Activated gamma-delta T cell (primary cell): ENCODE measurements around the gene MYCL.
"Not testable (repeated sequence)": the region's sequence is repeated elsewhere in the genome, so short reads cannot be mapped to it uniquely, and the experiment has no call there.

Experiments used
- DNase-seq: peaks from one replicate; lab custom pipeline; 2025; lab: John Stamatoyannopoulos, UW

The MYCL gene

DNA sequence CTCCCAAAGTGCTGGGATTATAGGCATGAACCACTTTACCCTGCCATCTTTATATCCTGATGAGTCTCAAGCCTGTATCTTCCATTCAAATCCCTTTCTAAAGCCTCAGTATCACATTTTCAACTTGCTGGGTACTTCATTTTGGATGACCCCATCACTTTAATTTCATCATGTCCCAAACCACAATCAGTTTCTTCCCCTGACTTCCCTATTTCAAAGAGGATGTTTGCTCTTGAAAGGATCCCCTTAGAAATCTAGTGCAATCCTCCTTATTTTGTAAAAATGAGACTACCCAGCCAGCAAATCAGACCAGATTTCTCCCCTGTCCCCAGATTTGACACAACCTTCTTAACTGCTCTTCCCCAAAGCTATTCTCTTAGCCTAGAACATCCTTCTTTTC lies 11.4 kb downstream of the MYCL start:
- DNase-seq: no peak

DNA sequence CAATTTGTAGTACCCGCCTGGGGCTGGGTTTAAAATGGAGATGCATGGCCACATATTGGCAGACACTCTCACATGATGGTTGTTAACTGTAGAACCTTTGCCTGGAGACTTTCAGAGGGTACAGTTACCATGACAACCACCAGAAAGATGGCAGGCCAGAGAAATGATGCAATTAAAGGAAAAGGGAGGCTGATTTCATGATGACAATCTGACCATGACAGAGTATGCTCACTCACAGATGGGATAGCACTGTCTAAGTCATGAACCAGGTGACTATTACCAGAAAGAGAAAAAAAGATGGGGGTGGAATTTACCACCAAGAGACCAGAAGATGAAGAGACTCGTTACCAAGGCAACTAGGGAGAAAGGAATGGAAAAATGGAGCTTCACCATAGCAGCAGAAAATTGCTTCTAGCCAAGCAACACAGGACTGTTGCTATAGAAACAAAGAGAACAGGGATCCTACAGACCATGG lies 14.9 kb downstream of the MYCL start:
- DNase-seq: no peak

DNA sequence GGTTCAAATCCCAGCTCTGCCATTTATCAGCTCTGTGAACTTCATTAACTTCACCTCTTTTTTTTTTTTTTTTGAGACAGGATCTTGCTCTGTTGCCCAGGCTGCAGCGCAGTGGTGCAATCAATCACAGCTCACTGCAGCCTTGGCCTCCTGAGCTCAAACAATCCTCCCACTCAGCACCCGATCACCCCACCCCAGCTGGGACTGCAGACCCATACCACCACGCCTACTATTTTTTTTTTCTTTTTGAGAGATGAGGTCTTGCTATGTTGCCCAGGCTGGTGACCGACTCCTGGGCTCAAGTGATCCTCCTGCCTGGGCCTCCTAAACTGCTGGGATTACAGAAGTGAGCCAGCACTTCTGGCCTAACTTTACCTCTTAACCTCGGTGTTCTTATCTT lies 16.2 kb downstream of the MYCL start:
- no peak for DNase-seq

DNA sequence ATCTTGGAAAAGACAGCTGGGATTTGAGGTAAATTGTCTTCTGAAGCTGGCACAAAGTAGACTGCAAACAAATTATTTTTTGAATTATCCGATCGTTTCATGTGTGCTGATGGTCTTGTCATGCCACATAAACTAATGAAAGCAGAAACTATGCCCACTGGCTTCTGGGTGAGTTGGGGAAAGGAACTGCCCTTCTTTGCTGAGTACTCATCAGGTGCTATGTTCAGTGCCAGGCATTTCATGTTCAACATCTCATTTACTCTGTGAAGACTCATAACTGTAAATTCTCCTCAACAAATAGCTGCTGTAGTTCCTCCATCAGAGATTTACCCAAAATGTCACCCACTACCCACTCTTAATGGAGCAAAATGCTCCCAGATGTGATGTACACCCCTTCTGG lies 19.6 kb downstream of the MYCL start:
- no peak for DNase-seq

DNA sequence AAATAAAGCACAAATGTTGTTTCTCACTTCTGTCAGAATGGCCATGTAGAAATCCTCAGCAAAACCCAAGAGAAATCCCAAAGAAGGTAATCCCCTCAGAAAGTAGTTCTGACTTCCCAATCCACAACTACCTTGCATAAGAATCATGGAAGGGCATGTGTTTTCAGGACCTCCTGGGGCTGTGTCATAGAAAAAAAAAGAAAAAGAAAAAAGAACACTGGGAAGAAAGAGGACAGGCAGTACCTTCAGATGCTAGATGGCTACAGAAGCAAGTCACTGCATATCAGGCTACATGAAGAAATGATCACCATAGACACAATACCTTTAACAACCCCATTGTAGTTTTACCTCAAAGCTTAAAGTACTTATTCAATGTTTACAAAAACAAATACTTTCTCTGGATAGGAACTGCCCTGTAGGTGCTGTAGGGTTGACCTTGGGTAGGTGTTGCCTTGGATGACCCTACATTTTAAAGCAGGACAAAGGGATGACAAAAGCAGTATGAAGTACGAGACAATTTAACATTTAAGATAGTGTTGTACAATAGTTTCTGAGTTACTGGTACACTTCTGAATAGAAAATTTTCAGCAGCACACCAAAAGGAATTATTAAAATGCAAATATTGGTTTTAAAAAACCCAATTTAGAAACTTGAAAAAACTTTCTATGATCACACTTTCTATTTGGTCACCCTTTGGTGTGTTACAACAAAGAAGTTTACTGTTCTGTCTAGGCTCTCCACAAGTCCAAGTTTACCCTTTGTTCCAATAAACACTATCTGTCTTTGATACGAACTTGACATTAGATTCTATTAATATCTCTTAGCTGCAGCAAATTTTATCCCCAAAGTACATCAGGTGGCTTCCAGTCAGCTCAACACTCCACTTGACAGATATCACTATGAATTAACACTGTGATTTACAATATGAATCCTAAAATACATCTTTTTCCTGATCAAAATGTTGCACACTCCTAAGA lies 23.4 kb downstream of the MYCL start:
- DNase-seq: no peak

DNA sequence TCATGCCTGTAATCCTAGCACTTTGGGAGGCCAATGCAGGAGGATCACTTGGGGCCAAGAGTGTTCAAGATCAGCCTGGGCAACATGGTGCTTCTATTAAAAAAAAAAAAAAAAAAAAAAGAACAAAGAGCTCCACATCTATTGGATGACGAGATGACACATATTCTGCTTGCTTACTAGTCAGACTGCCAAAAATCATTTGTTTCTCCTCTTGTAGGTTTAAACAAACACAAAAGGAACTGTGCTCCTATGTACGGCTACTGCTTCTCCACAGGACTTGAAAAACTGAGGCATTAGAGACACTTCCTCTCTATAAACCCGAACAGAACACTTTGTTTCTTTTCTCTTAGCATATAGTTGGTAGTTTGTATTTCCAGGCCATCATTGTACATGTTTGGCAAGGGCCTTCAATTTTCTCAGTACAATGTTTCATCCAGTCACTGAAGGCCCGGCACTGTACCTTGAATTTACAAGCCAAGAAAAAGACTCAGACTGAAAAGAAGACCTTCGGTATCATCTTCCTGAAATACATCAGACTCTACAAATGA lies 24.4 kb downstream of the MYCL start:
- no peak for DNase-seq

DNA sequence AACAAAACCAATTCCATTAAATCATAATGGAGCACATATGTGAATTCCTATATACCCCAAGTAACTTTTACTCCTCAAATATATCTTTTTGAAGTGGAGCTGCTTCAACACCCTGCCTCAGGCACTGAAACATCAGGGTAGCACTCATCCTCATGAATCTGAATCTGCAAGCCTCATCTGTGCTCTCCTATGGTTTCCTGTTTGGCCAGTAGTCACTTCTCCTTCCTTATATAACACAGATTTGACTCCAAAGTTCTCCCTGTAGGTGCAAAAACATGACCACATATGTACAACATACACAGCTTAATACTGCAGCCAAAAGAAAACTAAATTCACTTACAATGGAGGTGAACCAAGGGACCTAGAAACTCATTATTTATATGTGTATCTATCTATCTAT lies 25.6 kb downstream of the MYCL start:
- no peak for DNase-seq

DNA sequence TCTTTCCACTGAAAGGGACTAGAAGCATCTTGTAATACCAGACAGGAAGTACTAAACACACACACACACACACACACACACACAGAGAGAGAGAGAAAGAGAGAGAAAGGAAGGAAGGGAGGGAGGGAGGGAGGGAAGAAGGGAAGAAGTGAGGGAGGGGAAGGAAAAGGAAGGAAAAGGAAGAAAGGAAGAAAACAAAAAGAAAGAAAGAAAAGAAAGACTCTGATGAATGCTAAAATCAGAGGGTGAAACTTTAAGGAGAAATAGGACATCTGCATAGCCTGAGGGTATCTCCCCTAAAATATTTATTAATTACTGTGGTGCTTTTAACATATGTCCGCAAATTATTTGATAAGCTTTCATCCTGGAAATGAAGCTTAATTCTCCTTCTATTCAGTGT lies 29.0 kb downstream of the MYCL start:
- no peak for DNase-seq

DNA sequence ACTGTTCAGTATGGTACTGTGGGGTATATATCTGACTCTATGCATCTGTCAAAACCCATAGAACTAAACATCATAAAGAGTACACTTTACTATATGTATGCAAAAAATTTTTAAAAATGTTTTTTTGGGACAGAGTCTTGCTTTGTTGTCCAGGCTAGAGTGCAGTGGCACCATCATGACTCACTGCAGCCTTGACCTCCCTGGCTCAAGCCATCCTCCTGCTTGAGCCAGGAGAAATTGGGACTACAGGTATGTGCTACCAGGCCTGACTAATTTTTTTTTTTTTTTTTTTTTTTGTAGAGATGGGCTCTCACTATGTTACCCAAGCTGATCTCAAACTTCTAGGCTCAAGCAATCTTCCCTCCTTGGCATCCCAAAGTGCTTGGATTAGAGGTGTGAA lies 29.9 kb downstream of the MYCL start:
- DNase-seq: no peak

DNA sequence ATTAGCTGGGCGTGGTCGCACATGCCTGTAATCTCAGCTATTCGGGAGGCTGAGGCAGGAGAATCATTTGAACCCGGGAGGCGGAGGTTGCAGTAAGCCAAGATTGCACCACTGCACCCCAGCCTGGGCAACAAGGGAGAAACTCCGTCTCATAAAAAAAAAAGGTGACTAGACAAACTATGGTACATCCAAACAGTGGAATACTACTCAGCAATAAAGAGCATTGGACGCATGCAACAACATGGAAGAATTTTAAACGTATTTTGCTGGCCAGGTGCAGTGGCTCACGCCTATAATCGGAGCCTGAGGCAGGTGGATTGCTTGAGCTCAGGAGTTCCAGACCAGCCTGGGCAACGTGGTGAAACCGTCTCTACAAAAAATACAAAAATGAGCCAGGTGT lies 30.7 kb downstream of the MYCL start:
- DNase-seq: not testable (repeated sequence)

DNA sequence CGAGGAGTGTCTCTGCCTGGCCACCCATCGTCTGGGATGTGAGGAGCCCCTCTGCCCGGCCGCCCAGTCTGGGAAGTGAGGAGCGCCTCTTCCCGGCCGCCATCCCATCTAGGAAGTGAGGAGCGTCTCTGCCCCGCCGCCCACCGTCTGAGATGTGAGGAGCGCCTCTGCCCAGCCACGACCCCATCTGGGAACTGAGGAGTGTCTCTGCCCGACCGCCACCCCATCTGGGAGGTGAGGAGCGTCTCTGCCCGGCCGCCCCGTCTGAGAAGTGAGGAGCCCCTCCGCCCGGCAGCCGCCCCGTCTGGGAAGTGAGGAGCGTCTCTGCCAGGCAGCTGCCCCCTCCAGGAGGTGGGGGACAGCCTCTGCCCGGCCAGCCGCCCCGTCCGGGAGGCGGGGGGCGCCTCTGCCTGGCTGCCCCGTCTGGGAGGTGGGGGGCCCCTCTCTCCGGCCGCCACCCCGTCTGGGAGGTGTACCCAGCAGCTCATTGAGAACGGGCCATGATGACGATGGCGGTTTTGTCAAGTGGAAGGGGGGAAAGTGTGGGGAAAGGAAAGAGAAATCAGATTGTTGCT lies 32.1 kb downstream of the MYCL start:
- DNase-seq: not testable (repeated sequence)

DNA sequence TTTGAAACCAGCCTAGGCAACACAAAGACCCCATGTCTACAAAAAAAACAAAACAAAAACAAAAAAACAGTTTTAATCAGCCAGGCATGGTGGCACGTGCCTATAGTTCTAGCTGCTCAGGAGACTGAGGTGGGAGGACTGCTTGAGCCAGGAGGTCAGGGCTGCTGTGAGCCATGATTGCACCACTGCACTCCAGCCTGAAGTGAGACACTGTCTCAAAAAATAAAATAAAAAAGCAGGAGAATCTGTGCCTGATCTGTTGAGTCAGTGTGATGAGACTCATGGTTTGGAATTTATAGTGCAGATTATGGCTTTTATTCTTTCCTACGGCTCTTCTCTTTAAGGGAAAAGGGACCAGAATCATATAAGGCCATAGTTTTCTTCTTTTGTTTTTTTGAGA lies 35.0 kb downstream of the MYCL start:
- no peak for DNase-seq

DNA sequence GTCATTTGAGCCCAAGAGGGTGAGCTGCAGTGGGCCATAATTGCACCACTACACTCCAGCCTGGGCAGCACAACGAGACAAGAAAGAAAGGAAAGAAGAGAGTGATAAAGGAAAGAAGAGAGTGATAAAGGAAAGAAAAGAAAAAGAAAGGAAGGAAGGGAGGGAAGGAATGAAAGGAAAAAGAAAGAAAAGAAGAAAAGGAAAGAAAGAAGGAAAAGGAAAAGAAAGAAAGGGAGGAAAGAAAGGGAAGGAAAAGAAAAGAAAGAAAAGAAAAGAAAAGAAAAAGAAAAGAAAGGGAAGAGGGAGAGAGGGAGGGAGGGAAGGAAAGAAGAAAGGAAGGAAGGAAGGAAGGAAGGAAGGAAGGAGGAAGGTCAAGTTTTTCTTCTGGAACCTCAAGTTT lies 36.0 kb downstream of the MYCL start:
- DNase-seq: no peak

DNA sequence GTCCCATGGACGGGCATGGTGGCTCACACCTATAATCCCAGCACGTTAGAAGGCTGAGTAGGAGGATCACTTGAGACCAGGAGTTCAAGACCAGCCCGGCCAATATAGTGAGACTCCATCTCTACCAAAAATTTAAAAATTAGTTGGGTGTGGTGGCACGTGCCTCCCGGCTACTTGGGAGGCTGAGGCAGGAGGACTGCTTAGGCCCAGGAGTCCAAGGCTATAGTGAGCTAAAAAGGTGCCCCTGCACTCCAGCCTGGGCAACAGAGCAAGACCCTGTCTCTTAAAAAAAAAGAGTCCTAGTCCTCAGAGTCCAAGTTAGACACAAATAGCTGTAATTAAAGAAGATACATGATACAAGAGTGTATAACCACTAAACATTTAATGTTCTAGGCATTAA lies 38.5 kb downstream of the MYCL start:
- DNase-seq: no peak

DNA sequence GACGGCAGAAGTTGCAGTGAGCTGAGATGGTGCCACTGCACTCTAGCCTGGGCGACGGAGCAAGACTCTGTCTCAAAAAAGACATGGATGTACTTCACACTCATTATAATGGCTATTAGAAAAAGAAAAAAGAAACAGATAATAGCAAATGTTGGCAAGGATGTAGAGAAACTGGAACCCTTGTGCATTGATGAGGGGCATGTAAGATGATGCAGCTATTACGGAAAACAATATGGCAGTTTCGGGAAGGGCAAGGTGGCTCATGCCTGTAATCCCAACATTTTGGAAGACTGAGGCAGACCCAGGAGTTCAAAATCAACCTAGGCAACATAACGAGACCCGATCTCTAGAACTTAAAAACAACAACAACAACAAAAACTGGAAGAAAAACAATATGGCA lies 40.7 kb downstream of the MYCL start:
- DNase-seq: no peak

DNA sequence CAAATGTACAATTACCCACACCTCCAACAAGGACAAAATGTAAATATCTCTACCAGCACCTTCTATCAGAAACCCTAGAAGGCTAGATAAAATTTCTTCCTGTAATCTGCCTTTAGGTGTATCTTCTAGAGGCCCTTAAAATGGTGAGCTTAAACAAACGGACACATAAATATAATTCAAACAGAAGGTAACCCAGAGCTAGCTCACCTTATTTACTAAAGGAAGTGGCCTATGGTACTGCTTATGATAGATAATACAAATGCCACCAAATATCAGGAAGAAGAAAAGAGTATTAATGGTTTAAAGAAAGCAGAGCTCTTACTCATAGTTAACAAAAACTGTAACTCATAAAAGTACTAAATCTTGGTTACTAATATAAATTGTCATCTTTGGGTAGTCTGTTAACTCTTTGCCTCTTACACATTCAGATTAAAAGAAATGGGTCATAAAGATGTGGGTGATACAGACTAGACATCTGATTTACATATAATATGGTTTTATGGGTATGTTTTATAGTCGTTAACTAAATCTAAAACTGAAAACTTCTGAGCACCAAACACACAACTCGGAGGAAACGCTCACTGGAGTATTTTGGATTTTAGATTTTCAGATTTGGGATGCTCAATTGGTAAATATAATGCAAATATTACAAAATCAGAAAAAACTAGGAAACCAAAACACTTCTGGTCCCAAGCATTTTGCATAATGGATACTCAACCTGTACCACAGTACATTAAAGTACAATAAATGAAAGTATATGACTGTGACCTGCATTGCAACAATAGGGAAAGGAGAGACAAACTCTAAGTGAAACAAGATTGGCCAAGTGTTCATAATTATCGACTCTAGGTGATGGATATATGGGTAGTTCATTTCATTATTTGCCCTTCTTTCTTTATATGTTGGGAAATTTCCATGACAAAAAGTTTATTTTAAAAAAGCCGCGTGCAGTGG lies 41.6 kb downstream of the MYCL start:
- no peak for DNase-seq

DNA sequence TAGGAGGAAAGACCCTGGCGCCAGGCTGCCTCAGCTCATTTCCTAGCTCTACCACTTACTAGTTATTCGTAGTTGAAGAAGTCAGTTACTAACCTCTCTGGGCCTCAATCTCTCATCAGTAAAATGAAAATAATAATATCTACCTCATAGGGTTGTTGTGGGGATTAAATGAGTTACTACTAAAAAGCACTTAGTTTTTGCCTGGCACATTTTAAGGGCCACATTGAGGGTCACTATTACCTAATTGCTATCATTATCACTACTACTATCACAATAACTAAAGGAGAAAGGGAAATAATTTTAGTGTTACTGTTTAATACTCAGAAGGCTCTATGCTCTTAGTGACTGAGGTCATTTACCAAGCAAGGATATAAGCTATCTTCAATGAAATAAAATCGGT lies 43.4 kb downstream of the MYCL start:
- no peak for DNase-seq

DNA sequence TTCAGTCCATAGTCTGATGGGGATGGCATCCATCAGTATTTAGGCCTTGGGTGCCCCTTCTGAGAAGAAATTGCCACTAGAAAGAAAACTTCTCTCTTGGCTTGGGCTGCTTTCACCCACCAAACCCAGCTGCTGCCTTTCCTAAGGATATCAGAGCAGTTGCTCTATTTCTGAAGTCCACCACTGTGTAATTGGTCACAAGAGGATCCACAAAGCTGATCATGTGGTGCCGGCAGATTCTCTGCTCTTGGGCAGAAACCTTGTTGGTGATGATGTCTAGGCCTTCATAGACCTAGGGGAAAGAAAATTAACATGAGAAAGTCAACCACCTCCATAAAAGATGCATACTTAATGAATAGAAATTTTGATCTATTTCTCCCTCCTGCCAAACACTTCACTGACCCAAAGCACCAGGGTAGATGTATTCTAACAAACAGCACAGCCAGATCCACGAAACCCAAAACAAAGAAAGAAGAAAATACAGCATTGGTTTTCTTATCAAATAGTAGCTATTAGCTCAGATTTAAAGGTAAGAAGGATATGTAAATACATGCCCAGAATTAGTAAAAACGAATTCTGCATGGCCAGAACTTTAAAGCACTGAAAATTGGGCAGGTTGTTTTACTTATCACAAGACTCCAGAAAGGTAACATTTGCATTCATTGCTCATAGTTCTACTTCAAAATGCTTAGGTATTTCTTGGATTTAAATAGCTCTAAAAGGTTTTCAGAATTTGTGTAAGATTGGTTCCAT lies 44.4 kb downstream of the MYCL start:
- no peak for DNase-seq

DNA sequence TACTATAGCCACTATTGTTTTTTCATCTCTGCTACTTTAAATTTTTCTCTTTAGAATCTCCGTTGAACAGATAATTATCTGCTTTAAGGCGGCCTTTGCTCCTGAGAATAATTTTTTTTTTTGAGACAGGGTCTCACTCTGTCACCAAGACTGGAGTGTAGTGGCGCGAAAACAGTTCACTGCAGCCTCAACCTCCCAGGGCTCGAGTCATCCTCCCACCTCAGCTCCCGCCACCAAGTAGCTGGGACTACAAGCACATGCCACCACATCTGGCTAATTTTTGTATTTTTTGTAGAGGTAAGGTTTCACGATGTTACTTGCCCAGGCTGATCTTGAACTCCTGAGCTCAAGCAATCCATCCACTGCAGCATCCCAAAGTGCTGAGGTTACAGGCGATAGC lies 47.0 kb downstream of the MYCL start:
- DNase-seq: no peak

DNA sequence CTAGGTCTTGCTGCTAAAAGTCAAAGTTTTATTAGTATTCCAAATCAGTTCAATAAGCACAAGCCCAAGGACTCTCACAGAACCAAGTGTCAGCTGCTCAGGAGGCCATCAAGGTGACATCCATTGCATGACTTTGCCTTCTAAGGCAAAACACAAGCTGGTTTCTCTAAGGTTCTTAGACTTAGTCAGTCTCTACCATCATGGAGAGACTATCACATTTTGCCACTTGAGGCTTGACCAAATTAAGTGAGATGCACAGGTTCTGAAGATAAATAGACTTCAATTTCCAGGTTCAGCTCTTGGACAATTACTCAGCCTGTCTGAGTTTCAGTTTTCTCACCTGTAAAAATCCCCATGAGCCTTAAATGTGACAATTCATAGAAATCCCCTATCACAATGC lies 47.4 kb downstream of the MYCL start:
- DNase-seq: no peak

DNA sequence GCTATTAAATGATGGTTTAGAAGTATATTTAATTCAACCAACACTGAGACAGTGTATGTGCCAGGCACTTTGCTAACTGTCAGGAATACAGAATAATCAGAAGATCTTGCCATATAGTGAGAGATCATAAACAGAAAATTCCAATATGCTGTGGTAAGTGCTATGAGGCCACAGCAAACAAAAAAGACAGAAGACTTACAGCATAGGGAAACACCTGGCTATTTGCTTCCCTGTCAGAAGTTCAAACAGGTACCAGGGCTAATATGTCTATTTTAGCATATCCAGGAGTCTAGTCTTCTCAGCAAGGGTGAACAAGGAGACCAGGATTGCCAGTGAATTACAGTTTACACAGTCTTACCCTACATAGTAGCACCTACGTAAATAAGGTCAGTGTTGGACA lies 48.8 kb downstream of the MYCL start:
- DNase-seq: no peak
